Panc1 (cell line): ENCODE results near the gene ASXL1. TPM values are rescaled to one million over a fixed set of nuclear protein-coding genes. Genes with fewer than 3 reads are reported as not detected.
"Not testable (repeated sequence)": the region's sequence is repeated elsewhere in the genome, so short reads cannot be mapped to it uniquely, and the experiment has no call there.

ENCODE experiments used
- ATAC-seq: fragments of 200-7000 bp; cut with Tn5 transposase; 2 replicates; pipeline ENCODE4 v1.9.1; 2020; ENCODE audit warnings: mild to moderate bottlenecking, moderate library complexity
- BruUV-seq: library from RNA; stranded (reverse); fragments of 400-500 nt; replicated peaks from 2 replicates; lab custom pipeline; 2021; lab: Mats Ljungman, UMichigan
- CTCF ChIA-PET: fragments of 300-600 bp; sonication (Branson Sonifier 250); formaldehyde crosslinking; loops from one replicate; lab custom pipeline; 2022; ENCODE audit warnings: antibody characterized with exemption; lab: Charles Lee
- POLR2A ChIA-PET: fragments of 300-600 bp; sonication (Branson Sonifier 250); formaldehyde crosslinking; loops from one replicate; lab custom pipeline; 2022; ENCODE audit warnings: antibody characterized with exemption; lab: Charles Lee
- DNase-seq: peaks from one replicate; pipeline ENCODE4 v3.0.0-alpha.2; 2010; ENCODE audit warnings: low read depth, low spot score
- H3K27ac ChIP-seq: 2 replicates; pipeline ENCODE4 v1.5.1; 2011; ENCODE audit warnings: mild to moderate bottlenecking, low read length, inconsistent platforms
- H3K27me3 ChIP-seq: fragments of 200-500 bp; sonication (Bioruptor generic); 2 replicates; pipeline ENCODE4 v1.6.0; 2014; ENCODE audit warnings: low read length, inconsistent platforms; ENCODE audit not compliant: control insufficient read depth, insufficient read depth
- H3K36me3 ChIP-seq: fragments of 200-500 bp; sonication (Bioruptor generic); 2 replicates; pipeline ENCODE4 v1.5.1; 2014; ENCODE audit warnings: inconsistent platforms, mild to moderate bottlenecking, low read length, moderate library complexity; ENCODE audit not compliant: control insufficient read depth, insufficient read depth
- H3K4me1 ChIP-seq: 2 replicates; pipeline ENCODE4 v1.5.1; 2011; ENCODE audit warnings: inconsistent platforms, mild to moderate bottlenecking, low read length, moderate library complexity; ENCODE audit not compliant: control insufficient read depth, insufficient read depth
- H3K4me3 ChIP-seq, 2 experiments: 2 replicates each; pipeline ENCODE4 v1.5.1; 2011 to 2012; ENCODE audit warnings: low read depth in 2 of 2, low read length in 2 of 2, mild to moderate bottlenecking in 2 of 2, inconsistent platforms in 1 of 2, moderate library complexity in 1 of 2
- H3K9me3 ChIP-seq: fragments of 200-500 bp; sonication (Bioruptor generic); 2 replicates; pipeline ENCODE4 v1.5.1; 2014; ENCODE audit warnings: low read depth, mild to moderate bottlenecking, inconsistent platforms, low read length, moderate library complexity; ENCODE audit not compliant: control insufficient read depth, insufficient read depth
- CTCF ChIP-seq: fragments of 450-650 bp; IDR thresholded peaks from 2 replicates; pipeline ENCODE4 v1.5.1; 2017; ENCODE audit warnings: mild to moderate bottlenecking
- POLR2AphosphoS5 ChIP-seq: IDR thresholded peaks from 2 replicates; pipeline ENCODE4 v1.6.1; 2012; ENCODE audit warnings: mild to moderate bottlenecking, low read depth, low read length, moderate library complexity
- SIN3A ChIP-seq: IDR thresholded peaks from 2 replicates; pipeline ENCODE4 v1.6.1; 2012; ENCODE audit warnings: low read depth, mild to moderate bottlenecking, low read length, moderate library complexity, borderline replicate concordance; ENCODE audit not compliant: insufficient read depth
- TCF7L2 ChIP-seq: IDR thresholded peaks from 2 replicates; pipeline ENCODE4 v1.6.1; 2011; ENCODE audit warnings: mild to moderate bottlenecking, low read depth, low read length, inconsistent platforms
- in situ Hi-C: cut with HindIII; loops from 2 replicates; pipeline ENCODE4 v1.10.0; 2016; ENCODE audit warnings: low sequenced_read_pairs, low pct_unique_long_range_greater_than_20kb
- intact Hi-C: fragments of 100-400 bp; cut with micrococcal nuclease; formaldehyde crosslinking; loops from one replicate; pipeline ENCODE4 v1.10.0; 2022; ENCODE audit not compliant: unreplicated experiment
- total RNA-seq: library from RNA; stranded (reverse); gene quantifications from one replicate; pipeline ENCODE4 v1.2.1, GENCODE V29; 2021; ENCODE audit not compliant: unreplicated experiment
- TF ChIP-seq, protein P1 (sequence below), 2 experiments: IDR thresholded peaks; 2 replicates each; pipeline ENCODE4 v1.6.1; 2011 to 2012; ENCODE audit warnings: low read depth in 2 of 2, control low read depth in 1 of 2, low read length in 1 of 2, mild to moderate bottlenecking in 1 of 2, moderate library complexity in 1 of 2; ENCODE audit not compliant: insufficient read depth in 1 of 2

The ASXL1 gene
- total RNA-seq, 1 experiment from 2014 or later = 205 TPM

- DNase-seq = no peak
- no peaks in the 10 kb centered on the region for H3K9me3 ChIP-seq
- no peaks in the 10 kb centered on the region for H3K27me3 ChIP-seq
- intact Hi-C loops = no loop called here
- no peak overlapping the region for H3K27ac ChIP-seq
- H3K4me1 ChIP-seq = peaks cover 14% of the 10 kb centered on the region
- in situ Hi-C loops = no loop called here
- ChIA-PET POLR2A (no interaction called here), CTCF (interaction anchor here (0.6 kb wide), 1 partner anchor 72 kb away, joined by 6 read pairs; no protein-coding TSS in a partner anchor)
- TF ChIP-seq, protein P1, sequence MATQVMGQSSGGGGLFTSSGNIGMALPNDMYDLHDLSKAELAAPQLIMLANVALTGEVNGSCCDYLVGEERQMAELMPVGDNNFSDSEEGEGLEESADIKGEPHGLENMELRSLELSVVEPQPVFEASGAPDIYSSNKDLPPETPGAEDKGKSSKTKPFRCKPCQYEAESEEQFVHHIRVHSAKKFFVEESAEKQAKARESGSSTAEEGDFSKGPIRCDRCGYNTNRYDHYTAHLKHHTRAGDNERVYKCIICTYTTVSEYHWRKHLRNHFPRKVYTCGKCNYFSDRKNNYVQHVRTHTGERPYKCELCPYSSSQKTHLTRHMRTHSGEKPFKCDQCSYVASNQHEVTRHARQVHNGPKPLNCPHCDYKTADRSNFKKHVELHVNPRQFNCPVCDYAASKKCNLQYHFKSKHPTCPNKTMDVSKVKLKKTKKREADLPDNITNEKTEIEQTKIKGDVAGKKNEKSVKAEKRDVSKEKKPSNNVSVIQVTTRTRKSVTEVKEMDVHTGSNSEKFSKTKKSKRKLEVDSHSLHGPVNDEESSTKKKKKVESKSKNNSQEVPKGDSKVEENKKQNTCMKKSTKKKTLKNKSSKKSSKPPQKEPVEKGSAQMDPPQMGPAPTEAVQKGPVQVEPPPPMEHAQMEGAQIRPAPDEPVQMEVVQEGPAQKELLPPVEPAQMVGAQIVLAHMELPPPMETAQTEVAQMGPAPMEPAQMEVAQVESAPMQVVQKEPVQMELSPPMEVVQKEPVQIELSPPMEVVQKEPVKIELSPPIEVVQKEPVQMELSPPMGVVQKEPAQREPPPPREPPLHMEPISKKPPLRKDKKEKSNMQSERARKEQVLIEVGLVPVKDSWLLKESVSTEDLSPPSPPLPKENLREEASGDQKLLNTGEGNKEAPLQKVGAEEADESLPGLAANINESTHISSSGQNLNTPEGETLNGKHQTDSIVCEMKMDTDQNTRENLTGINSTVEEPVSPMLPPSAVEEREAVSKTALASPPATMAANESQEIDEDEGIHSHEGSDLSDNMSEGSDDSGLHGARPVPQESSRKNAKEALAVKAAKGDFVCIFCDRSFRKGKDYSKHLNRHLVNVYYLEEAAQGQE (IDR thresholded peaks at IDR 0.05; ENCODE audit: insufficient read depth in 1 of 2, low read depth in 2 of 2, low read length in 1 of 2) = no peak
- no peak for TF ChIP-seq SIN3A
- no peak for TF ChIP-seq TCF7L2
- no peak for TF ChIP-seq CTCF
- no peak for TF ChIP-seq POLR2AphosphoS5
- H3K4me3 ChIP-seq = no peak overlapping the region
- ATAC-seq = no peak
- no peaks in the 10 kb centered on the region for H3K36me3 ChIP-seq
- BruUV-seq = no TSS peak
These were observed 24.2 kb downstream of the ASXL1 start for GRCh38 chr20:32382102-32382950.

DNA sequence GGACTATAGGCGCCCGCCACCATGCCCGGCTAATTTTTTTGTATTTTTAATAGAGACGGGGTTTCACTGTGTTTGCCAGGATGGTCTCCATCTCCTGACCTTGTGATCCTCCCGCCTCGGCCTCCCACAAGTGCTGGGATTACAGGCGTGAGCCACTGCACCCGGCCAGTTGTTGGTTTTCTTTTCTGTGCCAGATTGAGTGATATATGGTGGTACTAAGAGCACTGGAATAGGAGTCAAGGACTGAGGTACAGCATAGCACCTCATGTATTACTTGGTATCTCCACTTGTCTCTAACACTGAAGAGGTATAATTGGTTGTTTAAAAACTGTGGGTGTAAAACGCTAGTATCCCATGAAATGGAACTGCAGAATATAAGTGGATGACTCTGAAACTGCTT, 25.3 kb downstream of the ASXL1 start:
- H3K27ac ChIP-seq, CTCF ChIA-PET, intact Hi-C loops, H3K4me3 ChIP-seq, DNase-seq, H3K27me3 ChIP-seq, H3K36me3 ChIP-seq, ATAC-seq, in situ Hi-C loops, BruUV-seq, H3K9me3 ChIP-seq: not testable (repeated sequence)
- peaks cover 14% of the 10 kb centered on the region for H3K4me1 ChIP-seq
- POLR2A ChIA-PET = interaction anchor here (0.7 kb wide), 2 partner anchors 12 to 167 kb away, joined by 13 to 14 read pairs; no protein-coding TSS in a partner anchor

- CTCF ChIA-PET = no interaction called here
- BruUV-seq = no TSS peak
- ATAC-seq = no peak
- TF ChIP-seq, protein P1 (IDR thresholded peaks at IDR 0.05; ENCODE audit: insufficient read depth in 1 of 2, low read depth in 2 of 2, low read length in 1 of 2) = no peak
- TF ChIP-seq CTCF (no peak), TCF7L2 (no peak), POLR2AphosphoS5 (no peak), SIN3A (no peak)
- no peak for DNase-seq
- Histone ChIP-seq H3K27ac (no peak overlapping the region), H3K4me1 (peaks cover 14% of the 10 kb centered on the region), H3K4me3 (no peak overlapping the region), H3K36me3 (no peaks in the 10 kb centered on the region; the same call in 1 of the 2 replicates), H3K9me3 (no peaks in the 10 kb centered on the region), H3K27me3 (no peaks in the 10 kb centered on the region)
- intact Hi-C loops = no loop called here
- POLR2A ChIA-PET = interaction anchor here (0.5 to 0.6 kb wide), 2 partner anchors 14 to 408 kb away, joined by 4 to 11 read pairs; no protein-coding TSS in a partner anchor
- in situ Hi-C loops = no loop called here
These were observed 27.4 kb downstream of the ASXL1 start for GRCh38 chr20:32385541-32385940.
